Measurements from ENCODE around the gene DOCK10.

DOCK10 gene

DNA sequence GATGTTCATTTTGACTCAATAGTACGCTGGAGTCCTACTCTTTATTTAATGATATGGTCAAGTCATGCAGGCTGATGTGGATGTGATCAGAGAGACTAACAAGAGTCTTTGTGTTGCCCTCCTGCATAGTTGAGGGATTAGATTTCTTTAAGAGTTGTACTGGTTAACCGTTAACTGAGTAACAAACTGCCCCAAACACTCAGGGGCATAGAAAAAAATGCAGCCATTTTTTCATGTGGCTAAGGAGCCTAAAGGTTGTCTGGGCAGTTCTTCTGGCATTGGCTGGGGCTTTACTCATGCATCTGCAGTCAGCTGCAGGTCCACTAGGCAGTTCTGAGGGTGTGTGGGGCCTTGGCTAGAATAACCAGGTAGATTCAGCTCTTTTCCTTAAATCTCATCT is 32.5 kb downstream of the DOCK10 start:
- no peak overlapping the region for H2BK12ac ChIP-seq (ENCODE audit: low read length)

DNA sequence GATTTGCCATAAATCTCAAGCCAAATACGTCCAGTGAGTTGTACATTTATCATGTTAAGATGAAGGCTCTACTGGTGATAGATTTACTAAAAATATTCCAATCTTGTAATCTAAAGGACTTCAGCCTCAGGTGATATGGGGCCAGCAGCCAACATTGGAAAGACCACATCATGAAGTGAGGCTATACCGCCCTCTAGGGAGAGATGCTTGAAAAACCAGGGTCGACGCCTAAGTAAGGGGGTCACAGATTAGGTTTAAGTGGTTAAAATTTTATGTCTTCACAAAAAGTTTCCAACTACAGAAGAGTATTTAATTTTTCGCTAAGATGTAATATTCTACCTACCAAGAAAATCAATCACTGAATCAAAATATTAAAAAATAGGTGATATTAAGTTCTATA is 33.3 kb downstream of the DOCK10 start:
- Histone ChIP-seq H3K14ac (ENCODE audit: low read length) (no peak overlapping the region), H3K4me1 (ENCODE audit: control insufficient read depth in 2 of 2, insufficient read depth in 1 of 2, low read depth in 1 of 2, low read length in 2 of 2) (peaks cover 0 to 9% of the 10 kb centered on the region in 2 donors), H3K9ac (ENCODE audit: low read depth, low read length, poor library complexity) (no peak overlapping the region), H3K79me1 (ENCODE audit: low read depth, low read length) (no peaks in the 10 kb centered on the region), H3K9me3 (replicated peaks in 1 of 2; ENCODE audit: control insufficient read depth in 2 of 2, insufficient read depth in 1 of 2, low read depth in 1 of 2, low read length in 2 of 2) (no peaks in the 10 kb centered on the region), H3K4ac (ENCODE audit: low read length) (no peak overlapping the region), H3K36me3 (replicated peaks in 1 of 2; ENCODE audit: control insufficient read depth in 2 of 2, insufficient read depth in 2 of 2, low read length in 2 of 2) (no peaks in the 10 kb centered on the region), H3K23ac (ENCODE audit: low read depth, low read length, poor library complexity) (no peak overlapping the region), H4K8ac (ENCODE audit: low read depth, low read length) (no peak overlapping the region), H3K4me3 (ENCODE audit: low read length in 2 of 2) (no peak overlapping the region), H2BK5ac (ENCODE audit: low read length) (no peak overlapping the region), H2BK12ac (ENCODE audit: low read length) (no peak overlapping the region), H3K27me3 (ENCODE audit: control insufficient read depth in 3 of 3, insufficient read depth in 3 of 3, low read depth in 1 of 3, low read length in 3 of 3) (no peaks in the 10 kb centered on the region), H3K18ac (ENCODE audit: low read length) (no peak overlapping the region), H3K4me2 (ENCODE audit: insufficient read depth, low read length, poor library complexity, severe bottlenecking) (no peak overlapping the region), H4K91ac (ENCODE audit: low read depth, low read length, poor library complexity) (no peak overlapping the region), H2AK5ac (ENCODE audit: low read depth, low read length) (no peak overlapping the region), H2BK15ac (ENCODE audit: low read length) (no peak overlapping the region), H2AFZ (ENCODE audit: low read length) (no peak overlapping the region), H2BK120ac (ENCODE audit: low read depth, low read length) (no peak overlapping the region), H3K27ac (replicated peaks; ENCODE audit: low read length) (no peak overlapping the region)
- no peak for DNase-seq (ENCODE audit: low spot score)
- WGBS, 2 donors (ENCODE audit: extremely low coverage in 2 of 2, insufficient read length in 2 of 2, insufficient replicate concordance in 1 of 2): no CpG with 5 or more reads among the region's 5 CpGs

More for the DNA sequence above, 32.5 kb downstream of the DOCK10 start:
- Histone ChIP-seq H2AFZ (ENCODE audit: low read length) (no peak overlapping the region), H3K4ac (ENCODE audit: low read length) (no peak overlapping the region), H3K4me1 (ENCODE audit: control insufficient read depth in 2 of 2, insufficient read depth in 1 of 2, low read depth in 1 of 2, low read length in 2 of 2) (peaks cover 0 to 7% of the 10 kb centered on the region in 2 donors), H2AK5ac (ENCODE audit: low read depth, low read length) (no peak overlapping the region), H4K91ac (ENCODE audit: low read depth, low read length, poor library complexity) (no peak overlapping the region), H3K36me3 (replicated peaks in 1 of 2; ENCODE audit: control insufficient read depth in 2 of 2, insufficient read depth in 2 of 2, low read length in 2 of 2) (no peaks in the 10 kb centered on the region), H3K4me3 (ENCODE audit: low read length in 2 of 2) (no peak overlapping the region), H3K4me2 (ENCODE audit: insufficient read depth, low read length, poor library complexity, severe bottlenecking) (no peak overlapping the region), H3K27ac (replicated peaks; ENCODE audit: low read length) (no peak overlapping the region), H3K9me3 (replicated peaks in 1 of 2; ENCODE audit: control insufficient read depth in 2 of 2, insufficient read depth in 1 of 2, low read depth in 1 of 2, low read length in 2 of 2) (no peaks in the 10 kb centered on the region), H3K14ac (ENCODE audit: low read length) (no peak overlapping the region), H3K18ac (ENCODE audit: low read length) (no peak overlapping the region), H3K27me3 (ENCODE audit: control insufficient read depth in 3 of 3, insufficient read depth in 3 of 3, low read depth in 1 of 3, low read length in 3 of 3) (no peaks in the 10 kb centered on the region), H4K8ac (ENCODE audit: low read depth, low read length) (no peak overlapping the region), H2BK5ac (ENCODE audit: low read length) (no peak overlapping the region), H3K23ac (ENCODE audit: low read depth, low read length, poor library complexity) (no peak overlapping the region), H2BK120ac (ENCODE audit: low read depth, low read length) (no peak overlapping the region), H3K9ac (ENCODE audit: low read depth, low read length, poor library complexity) (no peak overlapping the region), H3K79me1 (ENCODE audit: low read depth, low read length) (no peaks in the 10 kb centered on the region), H2BK15ac (ENCODE audit: low read length) (no peak overlapping the region)
- WGBS, 2 donors (ENCODE audit: extremely low coverage in 2 of 2, insufficient read length in 2 of 2, insufficient replicate concordance in 1 of 2): no CpG with 5 or more reads among the region's 2 CpGs
- DNase-seq (ENCODE audit: low spot score): no peak

GRCh38 chr2:225008179-225008856 is 34.0 kb downstream of the DOCK10 start:
- H4K8ac ChIP-seq (ENCODE audit: low read depth, low read length): no peak overlapping the region
- no peak overlapping the region for H2AK5ac ChIP-seq (ENCODE audit: low read depth, low read length)
- no peak overlapping the region for H3K14ac ChIP-seq (ENCODE audit: low read length)
- no peak overlapping the region for H3K27ac ChIP-seq (replicated peaks; ENCODE audit: low read length)
- H3K9me3 ChIP-seq (replicated peaks in 1 of 2; ENCODE audit: control insufficient read depth in 2 of 2, insufficient read depth in 1 of 2, low read depth in 1 of 2, low read length in 2 of 2): no peaks in the 10 kb centered on the region
- H4K91ac ChIP-seq (ENCODE audit: low read depth, low read length, poor library complexity): no peak overlapping the region
- H3K27me3 ChIP-seq (ENCODE audit: control insufficient read depth in 3 of 3, insufficient read depth in 3 of 3, low read depth in 1 of 3, low read length in 3 of 3): no peaks in the 10 kb centered on the region
- H3K9ac ChIP-seq (ENCODE audit: low read depth, low read length, poor library complexity): no peak overlapping the region
- H3K23ac ChIP-seq (ENCODE audit: low read depth, low read length, poor library complexity): no peak overlapping the region
- no peak overlapping the region for H3K4me2 ChIP-seq (ENCODE audit: insufficient read depth, low read length, poor library complexity, severe bottlenecking)
- no peak overlapping the region for H2BK15ac ChIP-seq (ENCODE audit: low read length)
- H3K36me3 ChIP-seq (replicated peaks in 1 of 2; ENCODE audit: control insufficient read depth in 2 of 2, insufficient read depth in 2 of 2, low read length in 2 of 2): no peaks in the 10 kb centered on the region
- no peak overlapping the region for H2BK120ac ChIP-seq (ENCODE audit: low read depth, low read length)
- no peak overlapping the region for H2BK5ac ChIP-seq (ENCODE audit: low read length)
- no peak overlapping the region for H2AFZ ChIP-seq (ENCODE audit: low read length)
- H3K4ac ChIP-seq (ENCODE audit: low read length): no peak overlapping the region
- no CpG with 5 or more reads among the region's 3 CpGs for WGBS, 2 donors (ENCODE audit: extremely low coverage in 2 of 2, insufficient read length in 2 of 2, insufficient replicate concordance in 1 of 2)
- H3K4me1 ChIP-seq (ENCODE audit: control insufficient read depth in 2 of 2, insufficient read depth in 1 of 2, low read depth in 1 of 2, low read length in 2 of 2): peaks cover 0 to 9% of the 10 kb centered on the region in 2 donors
- H3K18ac ChIP-seq (ENCODE audit: low read length): no peak overlapping the region
- H3K79me1 ChIP-seq (ENCODE audit: low read depth, low read length): no peaks in the 10 kb centered on the region
- H2BK12ac ChIP-seq (ENCODE audit: low read length): no peak overlapping the region
- no peak for DNase-seq (ENCODE audit: low spot score)
- no peak overlapping the region for H3K4me3 ChIP-seq (ENCODE audit: low read length in 2 of 2)

DNA sequence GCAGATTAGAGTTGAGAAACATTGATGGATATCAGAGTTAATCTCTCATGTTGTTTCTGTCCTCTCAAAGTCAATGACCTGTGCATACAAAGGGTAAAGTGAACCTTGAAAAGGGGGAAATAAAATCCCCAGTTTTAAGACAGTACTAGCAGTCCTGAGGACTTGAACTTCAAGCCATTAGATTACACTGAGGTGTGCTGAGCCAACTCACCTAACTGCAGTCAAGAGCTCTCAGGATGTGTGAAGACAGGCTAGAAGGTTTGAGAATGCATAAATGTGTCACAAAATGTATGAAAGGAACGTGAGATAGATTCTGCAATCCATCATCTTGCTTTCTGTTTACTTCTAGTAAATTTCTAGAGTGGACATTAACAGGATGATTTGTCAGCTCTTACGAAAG is 35.5 kb downstream of the DOCK10 start:
- DNase-seq (ENCODE audit: low spot score): no peak
- H3K14ac ChIP-seq (ENCODE audit: low read length): no peak overlapping the region
- no peak overlapping the region for H2AK5ac ChIP-seq (ENCODE audit: low read depth, low read length)
- no peaks in the 10 kb centered on the region for H3K36me3 ChIP-seq (replicated peaks in 1 of 2; ENCODE audit: control insufficient read depth in 2 of 2, insufficient read depth in 2 of 2, low read length in 2 of 2)
- H3K9ac ChIP-seq (ENCODE audit: low read depth, low read length, poor library complexity): no peak overlapping the region
- H2BK15ac ChIP-seq (ENCODE audit: low read length): no peak overlapping the region
- H3K4me1 ChIP-seq (ENCODE audit: control insufficient read depth in 2 of 2, insufficient read depth in 1 of 2, low read depth in 1 of 2, low read length in 2 of 2): peaks cover 2 to 5% of the 10 kb centered on the region in 2 donors
- H3K23ac ChIP-seq (ENCODE audit: low read depth, low read length, poor library complexity): no peak overlapping the region
- H3K79me1 ChIP-seq (ENCODE audit: low read depth, low read length): no peaks in the 10 kb centered on the region
- no peak overlapping the region for H4K91ac ChIP-seq (ENCODE audit: low read depth, low read length, poor library complexity)
- WGBS, 2 donors (ENCODE audit: extremely low coverage in 2 of 2, insufficient read length in 2 of 2, insufficient replicate concordance in 1 of 2): no CpG with 5 or more reads among the region's 2 CpGs
- no peak overlapping the region for H3K4me2 ChIP-seq (ENCODE audit: insufficient read depth, low read length, poor library complexity, severe bottlenecking)
- H2BK12ac ChIP-seq (ENCODE audit: low read length): no peak overlapping the region
- no peaks in the 10 kb centered on the region for H3K9me3 ChIP-seq (replicated peaks in 1 of 2; ENCODE audit: control insufficient read depth in 2 of 2, insufficient read depth in 1 of 2, low read depth in 1 of 2, low read length in 2 of 2)
- no peak overlapping the region for H2BK5ac ChIP-seq (ENCODE audit: low read length)
- no peak overlapping the region for H4K8ac ChIP-seq (ENCODE audit: low read depth, low read length)
- no peak overlapping the region for H3K27ac ChIP-seq (replicated peaks; ENCODE audit: low read length)
- H2AFZ ChIP-seq (ENCODE audit: low read length): no peak overlapping the region
- no peak overlapping the region for H2BK120ac ChIP-seq (ENCODE audit: low read depth, low read length)
- H3K18ac ChIP-seq (ENCODE audit: low read length): no peak overlapping the region
- no peaks in the 10 kb centered on the region for H3K27me3 ChIP-seq (ENCODE audit: control insufficient read depth in 3 of 3, insufficient read depth in 3 of 3, low read depth in 1 of 3, low read length in 3 of 3)
- H3K4me3 ChIP-seq (ENCODE audit: low read length in 2 of 2): no peak overlapping the region
- H3K4ac ChIP-seq (ENCODE audit: low read length): no peak overlapping the region

Measured in neuronal stem cell (in vitro differentiated cells).